Ishikawa (cell line): ENCODE results near the gene SPAAR.

Source experiments
- EP300 ChIP-seq: IDR thresholded peaks from 2 replicates; pipeline ENCODE4 v1.6.1; 2012; ENCODE audit warnings: borderline replicate concordance
- MAX ChIP-seq: IDR thresholded peaks from 2 replicates; pipeline ENCODE4 v1.6.1; 2012
- NFIC ChIP-seq: IDR thresholded peaks from 2 replicates; pipeline ENCODE4 v1.6.1; 2012
- RAD21 ChIP-seq: IDR thresholded peaks from 2 replicates; pipeline ENCODE4 v1.6.1; 2012; ENCODE audit warnings: low read depth
- REST ChIP-seq: IDR thresholded peaks from 2 replicates; pipeline ENCODE4 v1.6.1; 2012; ENCODE audit warnings: low read depth, mild to moderate bottlenecking
- TEAD4 ChIP-seq: IDR thresholded peaks from 2 replicates; pipeline ENCODE4 v1.6.1; 2012
- ZBTB7A ChIP-seq: IDR thresholded peaks from 2 replicates; pipeline ENCODE4 v1.6.1; 2012; ENCODE audit warnings: low read depth

- TF ChIP-seq EP300 (no peak), TEAD4 (no peak), MAX (no peak), NFIC (no peak), REST (no peak), RAD21 (no peak), ZBTB7A (no peak)
Measured at GRCh38 chr9:35864695-35865255, 44.5 kb upstream of the SPAAR start.
